HG03442 (cell line): Measurements from ENCODE around the gene TMEM106C.

Experiments used
- ATAC-seq: cut with Tn5 transposase; IDR thresholded peaks from one replicate; pipeline ENCODE4 v1.9.1; 2021; ENCODE audit warnings: mild to moderate bottlenecking, moderate library complexity; ENCODE audit not compliant: unreplicated experiment

The TMEM106C gene

DNA sequence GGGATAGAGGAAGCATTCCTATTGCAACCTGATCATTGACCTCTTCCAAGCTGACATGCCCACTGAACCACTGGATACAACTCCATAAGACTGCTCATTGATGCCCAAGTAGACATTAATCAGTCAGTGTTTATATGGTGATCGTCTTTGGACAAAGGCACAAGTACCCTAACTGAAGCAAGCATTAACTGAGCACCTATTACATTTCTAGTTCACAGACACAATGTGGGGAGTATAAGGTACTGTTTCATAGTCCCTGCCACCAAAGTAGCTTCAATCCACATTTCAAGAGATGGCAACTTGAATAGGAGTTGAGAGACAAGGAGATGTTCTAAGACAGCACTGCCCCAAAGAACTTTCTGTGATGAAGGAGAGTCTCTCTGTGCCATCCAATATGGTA, 51.7 kb downstream of the TMEM106C start:
- no peak for ATAC-seq

DNA sequence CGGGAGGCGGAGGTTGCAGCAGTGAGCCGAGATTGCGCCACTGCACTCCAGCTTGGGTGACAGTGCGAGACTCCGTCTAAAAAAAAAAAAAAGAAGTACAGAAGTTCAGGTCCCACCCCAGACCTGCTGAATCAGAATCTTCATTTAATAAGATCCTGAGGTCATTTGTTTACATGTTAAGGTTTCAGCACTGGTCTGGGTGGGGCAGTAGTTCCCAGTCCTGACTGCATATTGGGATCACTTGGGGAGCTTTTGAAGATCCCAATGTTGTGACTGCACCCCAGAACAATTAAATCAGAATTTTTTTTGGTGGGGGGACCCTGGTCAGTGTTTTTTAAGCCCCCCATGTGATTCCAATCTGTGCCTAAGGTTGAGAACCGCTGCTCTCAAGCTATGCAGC, 52.6 kb downstream of the TMEM106C start:
- no peak for ATAC-seq

DNA sequence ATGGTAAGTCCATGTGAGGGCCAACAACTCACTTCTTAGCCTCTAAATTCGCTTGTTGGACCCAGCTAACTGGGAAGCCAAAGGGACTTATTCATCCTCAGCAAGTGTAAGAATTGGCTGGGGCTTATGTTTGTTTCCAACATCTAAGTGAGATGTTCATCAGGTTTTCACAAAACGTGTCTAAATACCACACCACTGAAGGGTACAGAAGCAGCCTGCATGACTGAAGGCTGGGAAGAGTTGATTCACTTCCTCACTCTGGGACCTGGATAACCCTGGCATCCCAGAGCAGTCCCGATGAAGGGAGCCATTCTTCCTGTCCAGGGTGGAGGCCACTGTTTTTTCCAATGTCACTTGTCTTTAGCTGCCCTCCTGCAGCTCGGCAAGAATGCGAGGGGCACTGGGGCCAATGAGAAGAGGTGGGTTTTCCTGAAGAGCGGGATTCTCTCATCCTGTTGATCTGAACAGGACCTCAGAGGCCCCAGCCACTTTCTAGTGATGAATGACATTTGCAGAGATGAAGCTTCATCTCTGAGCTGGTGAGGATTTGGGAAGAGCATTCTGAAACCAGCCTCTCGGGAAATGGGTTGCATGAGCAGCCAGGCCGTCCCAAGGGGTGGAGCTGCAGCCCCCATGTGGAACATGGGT, 53.1 kb downstream of the TMEM106C start:
- no peak for ATAC-seq

DNA sequence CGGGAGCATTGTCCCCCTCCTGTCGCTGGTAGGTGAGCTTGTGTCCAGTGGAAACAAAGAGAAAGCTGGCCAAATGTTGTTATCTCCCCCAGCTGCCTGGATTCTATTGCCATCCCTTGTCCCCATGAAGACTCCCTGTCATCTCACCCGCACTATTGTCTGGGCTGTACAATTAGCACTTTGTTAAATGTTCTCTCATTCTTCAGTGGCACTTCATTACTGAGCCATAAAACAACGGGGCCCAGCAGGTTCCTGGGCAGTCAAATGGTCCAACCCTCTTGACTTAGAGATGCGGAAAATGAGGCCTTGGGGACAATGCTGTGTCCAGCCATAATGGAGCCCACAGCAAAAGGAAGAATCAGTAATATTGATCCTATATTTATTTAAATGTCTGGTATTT, 54.1 kb downstream of the TMEM106C start:
- ATAC-seq = no peak

DNA sequence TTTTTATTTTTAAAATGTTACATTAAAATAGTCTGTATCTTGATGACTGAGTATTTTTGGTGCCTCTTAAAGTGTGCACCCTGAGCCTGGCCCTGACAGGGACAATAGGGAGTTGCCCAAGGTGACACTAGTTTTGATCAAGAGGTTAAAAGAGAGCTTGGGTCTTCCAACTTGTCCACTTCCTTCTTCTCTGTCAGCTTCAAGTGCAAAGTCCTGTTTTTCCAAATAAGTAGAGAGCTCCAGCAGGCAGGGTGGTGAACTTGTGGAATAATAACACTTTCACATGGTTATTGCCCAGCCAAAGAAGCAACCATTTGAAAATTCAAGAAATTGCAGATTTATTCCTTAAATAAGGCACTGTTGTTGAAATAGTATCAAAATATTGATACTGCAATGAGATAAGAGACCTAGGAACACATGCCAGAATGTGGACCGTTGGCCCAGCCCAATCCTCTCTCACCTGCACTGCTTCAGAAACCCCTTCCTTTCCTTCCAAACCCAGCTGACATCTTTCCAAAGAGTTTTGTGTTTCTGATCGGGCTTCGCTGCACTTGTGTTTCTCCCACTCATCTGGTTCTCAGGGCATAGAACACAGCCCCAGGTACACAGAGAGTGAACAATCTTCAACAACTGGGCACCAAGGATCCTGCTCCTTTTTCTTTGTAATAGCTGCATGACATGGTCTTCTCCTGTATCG, 54.7 kb downstream of the TMEM106C start:
- ATAC-seq = no peak
